Omental fat pad (tissue), 4 donors: ENCODE measurements around the gene TOPORS. TPM values are rescaled to one million over a fixed set of nuclear protein-coding genes. Genes with fewer than 3 reads are reported as not detected.

Source experiments
- ATAC-seq: fragments of 150-250 bp; one replicate; pipeline ENCODE4 v1.9.1; 2016; ENCODE audit warnings: mild to moderate bottlenecking, moderate library complexity; ENCODE audit not compliant: low FRiP score
- DNase-seq: peaks from one replicate; pipeline ENCODE4 v3.0.0-alpha.2; 2019; ENCODE audit warnings: low spot score
- CTCF ChIP-seq, 3 donors: fragments of 450-650 bp; IDR thresholded peaks; one replicate each; pipeline ENCODE4 v1.5.1; 2016 to 2017; ENCODE audit warnings: antibody characterized with exemption in 3 of 3, mild to moderate bottlenecking in 3 of 3, moderate library complexity in 2 of 3
- total RNA-seq, 4 donors: library from RNA; depleted of rRNA; stranded (reverse); fragments of >200 nt; gene quantifications; one replicate each; pipeline ENCODE4 v1.1.0, GENCODE V29; 2016

The TOPORS gene
- total RNA-seq, 4 donors from 2014 or later = 18.0 to 27.1 (median 24.6) TPM

GRCh38 chr9:32566770-32567169 lies 14.4 kb upstream of the TOPORS start:
- no peak for DNase-seq
- TF ChIP-seq CTCF (IDR thresholded peaks at IDR 0.05) = no peak
- no peak for ATAC-seq

DNA sequence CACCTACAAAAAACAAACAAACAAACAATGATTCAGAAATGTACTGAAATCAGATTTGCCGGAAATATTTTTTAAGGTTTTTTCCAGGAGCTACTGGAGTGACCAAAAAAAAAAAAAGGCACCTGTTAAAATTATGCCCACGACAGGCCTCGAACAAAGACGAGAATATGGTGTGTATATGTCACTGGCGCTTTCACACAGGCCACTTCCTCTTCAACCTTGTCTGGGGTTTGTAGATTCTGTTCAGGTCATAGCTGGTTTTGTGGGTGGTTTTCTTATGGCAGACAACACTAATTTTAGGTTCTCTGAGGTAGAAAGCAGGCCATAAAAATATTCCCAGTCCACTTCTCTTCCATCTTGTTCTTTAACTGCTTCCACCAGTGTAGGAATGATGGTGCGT lies 13.6 kb upstream of the TOPORS start:
- no peak for ATAC-seq
- DNase-seq = no peak
- no peak for TF ChIP-seq CTCF (IDR thresholded peaks at IDR 0.05)

DNA sequence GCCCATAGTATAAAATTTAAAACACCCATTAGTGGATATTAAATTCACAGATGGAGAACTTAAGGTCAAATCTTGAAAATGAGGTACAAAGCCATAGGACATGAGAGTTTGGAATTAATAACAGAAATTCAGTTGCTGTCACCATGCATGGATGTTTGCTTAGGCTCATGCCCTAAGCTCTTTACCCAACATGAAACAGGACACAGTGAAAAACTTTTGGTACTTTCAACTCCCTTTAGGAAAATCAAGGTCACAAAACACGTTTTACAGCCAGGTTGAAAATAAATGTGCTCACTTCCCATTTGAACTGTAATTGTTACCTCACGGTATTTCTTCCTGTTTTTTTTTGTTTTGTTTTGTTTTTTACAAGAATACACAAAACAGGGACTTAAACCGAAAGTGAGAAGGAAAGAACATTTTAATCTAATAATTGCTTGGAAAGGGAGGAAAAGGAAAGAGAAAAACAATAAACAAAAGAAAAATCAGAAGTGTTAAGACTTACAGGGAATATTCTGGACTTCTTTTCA lies 6.1 kb upstream of the TOPORS start:
- ATAC-seq = no peak
- DNase-seq = no peak
- no peak for TF ChIP-seq CTCF (IDR thresholded peaks at IDR 0.05)

GRCh38 chr9:32554591-32554990 lies 2.2 kb upstream of the TOPORS start:
- DNase-seq (no peak), ATAC-seq (no peak)
- no peak for TF ChIP-seq CTCF (IDR thresholded peaks at IDR 0.05)

- DNase-seq (no peak), ATAC-seq (no peak)
- TF ChIP-seq CTCF (IDR thresholded peaks at IDR 0.05) = no peak
Observed at GRCh38 chr9:32554107-32554506, 1.7 kb upstream of the TOPORS start.

DNA sequence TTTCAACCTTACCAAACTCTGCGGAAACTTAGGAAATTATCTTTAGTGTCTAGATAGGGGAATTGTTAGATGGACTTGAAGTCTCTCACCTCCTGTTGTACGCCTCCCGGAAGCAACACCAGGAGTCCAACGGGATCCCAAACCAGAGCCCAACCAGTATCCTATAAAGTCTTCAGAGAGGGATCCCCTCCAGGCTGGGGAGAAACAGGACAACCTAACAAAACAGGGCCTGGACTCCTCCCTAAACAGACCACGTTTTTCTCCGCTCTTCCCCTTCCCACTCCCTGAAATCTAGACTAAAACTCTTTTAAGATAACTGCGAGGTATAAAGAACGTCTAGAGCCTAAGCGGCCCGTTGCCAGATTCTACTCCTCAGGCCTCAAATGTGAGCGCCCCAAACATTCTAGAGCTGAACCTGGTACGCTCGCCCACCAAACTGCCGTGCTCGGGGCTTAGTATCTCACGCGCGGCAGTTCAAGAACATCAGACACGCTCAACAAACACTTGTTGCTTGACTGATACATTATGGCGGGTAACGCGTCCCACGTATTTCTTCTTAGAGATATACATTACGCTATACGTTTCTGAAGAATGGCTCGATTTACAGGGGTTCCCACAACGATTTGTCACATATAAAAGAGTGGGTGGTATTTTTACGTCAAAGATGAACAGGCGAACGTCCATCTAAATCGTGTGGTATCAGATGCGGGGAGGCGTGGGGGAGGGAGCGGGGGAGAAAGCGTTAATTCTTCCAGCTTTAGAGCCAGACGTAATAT lies 922 bp downstream of the TOPORS start:
- no peak for DNase-seq
- no peak for TF ChIP-seq CTCF (IDR thresholded peaks at IDR 0.05)
- peak; percentile 35 for ATAC-seq
